Caco-2 (cell line): Measurements from ENCODE around the gene CPEB4. TPM values are rescaled to one million over a fixed set of nuclear protein-coding genes. Genes with fewer than 3 reads are reported as not detected.

Experiments
- BruUV-seq: library from RNA; stranded (reverse); fragments of 400-500 nt; replicated peaks from 2 replicates; lab custom pipeline; 2021; lab: Mats Ljungman, UMichigan
- CTCF ChIA-PET: fragments of 300-600 bp; sonication (Branson Sonifier 250); formaldehyde crosslinking; loops from one replicate; lab custom pipeline; 2022; ENCODE audit warnings: antibody characterized with exemption; lab: Charles Lee
- POLR2A ChIA-PET: fragments of 300-600 bp; sonication (Branson Sonifier 250); formaldehyde crosslinking; loops from one replicate; lab custom pipeline; 2022; ENCODE audit warnings: antibody characterized with exemption; lab: Charles Lee
- DNase-seq, 2 experiments: peaks; one replicate each; pipeline versions ENCODE4 v3.0.0 to v3.0.0-alpha.2; 2020 to 2022
- H3K27me3 ChIP-seq: replicated peaks from 2 replicates; pipeline ENCODE4 v1.6.0; 2011; ENCODE audit warnings: low read length; ENCODE audit not compliant: control insufficient read depth, insufficient read depth
- H3K36me3 ChIP-seq: 2 replicates; pipeline ENCODE4 v1.5.1; 2011; ENCODE audit warnings: low read length; ENCODE audit not compliant: control insufficient read depth, insufficient read depth
- H3K4me1 ChIP-seq: fragments of 250-450 bp; sonication (Bioruptor Pico); 2 replicates; pipeline ENCODE4 v1.5.1; 2020; ENCODE audit warnings: mild to moderate bottlenecking
- H3K4me3 ChIP-seq: 2 replicates; pipeline ENCODE4 v1.5.1; 2011; ENCODE audit warnings: low read depth, mild to moderate bottlenecking, control low read depth, low read length
- H3K9me3 ChIP-seq: fragments of 250-450 bp; sonication (Bioruptor Pico); 2 replicates; pipeline ENCODE4 v1.5.1; 2020; ENCODE audit warnings: mild to moderate bottlenecking, moderate library complexity
- H3K27ac Mint-ChIP-seq: one replicate; pipeline ENCODE4 v1.8.0; 2022; ENCODE audit warnings: mixed read lengths; ENCODE audit not compliant: unreplicated experiment
- H3K27me3 Mint-ChIP-seq: one replicate; pipeline ENCODE4 v1.8.0; 2022; ENCODE audit warnings: mixed read lengths; ENCODE audit not compliant: insufficient read depth, unreplicated experiment
- H3K36me3 Mint-ChIP-seq: one replicate; pipeline ENCODE4 v1.8.0; 2022; ENCODE audit warnings: mild to moderate bottlenecking, mixed read lengths; ENCODE audit not compliant: insufficient read depth, unreplicated experiment
- H3K4me1 Mint-ChIP-seq: one replicate; pipeline ENCODE4 v1.8.0; 2022; ENCODE audit warnings: low read depth, mixed read lengths; ENCODE audit not compliant: unreplicated experiment
- H3K4me3 Mint-ChIP-seq: one replicate; pipeline ENCODE4 v1.8.0; 2022; ENCODE audit warnings: mild to moderate bottlenecking, moderate library complexity, mixed read lengths; ENCODE audit not compliant: unreplicated experiment
- H3K9me3 Mint-ChIP-seq: one replicate; pipeline ENCODE4 v1.8.0; 2022; ENCODE audit warnings: mixed read lengths; ENCODE audit not compliant: unreplicated experiment
- intact Hi-C: fragments of 100-400 bp; cut with micrococcal nuclease; formaldehyde crosslinking; loops from one replicate; pipeline ENCODE4 v1.10.0; 2022; ENCODE audit not compliant: unreplicated experiment
- total RNA-seq: library from RNA; stranded (reverse); gene quantifications from 2 replicates; pipeline ENCODE4 v1.2.3, GENCODE V29; 2022
- TF ChIP-seq, protein P1 (sequence below), 2 experiments: fragments of 200-600 bp in 1 of 2; IDR thresholded peaks; 1 replicate in 1 of 2; 2 replicates in 1 of 2; pipeline versions ENCODE4 v1.5.1 to v1.8.0; 2011 to 2022; ENCODE audit warnings: antibody characterized with exemption in 1 of 2, control low read depth in 1 of 2, inconsistent platforms in 1 of 2, low read depth in 1 of 2, low read length in 1 of 2, mild to moderate bottlenecking in 1 of 2, moderate library complexity in 1 of 2; ENCODE audit not compliant: insufficient read depth in 1 of 2, severe bottlenecking in 1 of 2, unreplicated experiment in 1 of 2

The CPEB4 gene
- total RNA-seq, 1 experiment from 2014 or later: 25.1 TPM

DNA sequence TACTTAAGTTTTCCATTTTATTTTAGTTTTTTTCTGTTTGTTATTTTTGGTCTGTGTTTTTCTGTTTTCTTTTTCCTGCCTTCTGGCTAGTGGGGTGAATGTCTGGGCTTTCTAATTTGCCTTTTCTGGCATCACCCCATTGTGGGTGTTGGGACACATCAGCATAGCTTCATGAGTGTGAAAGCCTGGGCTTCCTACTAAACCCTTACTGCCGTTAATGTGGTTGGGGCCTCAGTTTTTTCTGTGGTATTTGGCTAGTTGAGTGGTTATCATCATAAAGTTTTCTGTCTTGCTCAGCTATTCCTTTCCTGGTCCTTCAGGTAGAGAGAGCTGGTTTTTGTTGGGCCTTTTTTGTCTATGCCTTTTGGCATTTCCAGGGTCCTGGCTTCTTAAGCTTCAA, 122.2 kb downstream of the CPEB4 start:
- Mint-ChIP-seq H3K27me3 (peaks cover 13% of the 10 kb centered on the region), H3K4me1 (no peaks in the 10 kb centered on the region)
- CTCF ChIA-PET: interaction anchor here (1.2 kb wide), 1 partner anchor 307 kb away, joined by 3 read pairs; no protein-coding TSS in a partner anchor

DNA sequence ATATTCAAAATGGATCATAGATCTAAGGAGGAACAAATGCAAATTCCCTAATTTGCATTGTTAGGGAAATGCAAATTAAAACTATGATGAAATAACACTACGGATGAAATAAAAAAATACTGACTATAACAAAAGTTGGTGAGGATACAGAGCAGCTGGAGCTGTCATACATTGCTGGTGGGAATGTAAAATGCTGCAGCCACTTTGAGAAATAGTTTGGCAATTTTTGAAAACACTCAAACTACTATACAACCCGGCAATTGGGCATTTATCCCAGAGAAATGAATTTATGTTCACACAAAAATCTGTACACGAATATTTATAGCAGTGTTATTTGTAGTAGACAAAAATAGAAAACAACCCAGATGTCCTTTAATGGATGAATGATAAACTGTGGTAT, 123.3 kb downstream of the CPEB4 start:
- BruUV-seq: no TSS peak

More for the DNA sequence above, 122.2 kb downstream of the CPEB4 start:
- TF ChIP-seq, protein P1, sequence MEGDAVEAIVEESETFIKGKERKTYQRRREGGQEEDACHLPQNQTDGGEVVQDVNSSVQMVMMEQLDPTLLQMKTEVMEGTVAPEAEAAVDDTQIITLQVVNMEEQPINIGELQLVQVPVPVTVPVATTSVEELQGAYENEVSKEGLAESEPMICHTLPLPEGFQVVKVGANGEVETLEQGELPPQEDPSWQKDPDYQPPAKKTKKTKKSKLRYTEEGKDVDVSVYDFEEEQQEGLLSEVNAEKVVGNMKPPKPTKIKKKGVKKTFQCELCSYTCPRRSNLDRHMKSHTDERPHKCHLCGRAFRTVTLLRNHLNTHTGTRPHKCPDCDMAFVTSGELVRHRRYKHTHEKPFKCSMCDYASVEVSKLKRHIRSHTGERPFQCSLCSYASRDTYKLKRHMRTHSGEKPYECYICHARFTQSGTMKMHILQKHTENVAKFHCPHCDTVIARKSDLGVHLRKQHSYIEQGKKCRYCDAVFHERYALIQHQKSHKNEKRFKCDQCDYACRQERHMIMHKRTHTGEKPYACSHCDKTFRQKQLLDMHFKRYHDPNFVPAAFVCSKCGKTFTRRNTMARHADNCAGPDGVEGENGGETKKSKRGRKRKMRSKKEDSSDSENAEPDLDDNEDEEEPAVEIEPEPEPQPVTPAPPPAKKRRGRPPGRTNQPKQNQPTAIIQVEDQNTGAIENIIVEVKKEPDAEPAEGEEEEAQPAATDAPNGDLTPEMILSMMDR (IDR thresholded peaks at IDR 0.05; ENCODE audit: insufficient read depth in 1 of 2, low read depth in 1 of 2, low read length in 1 of 2, severe bottlenecking in 1 of 2, unreplicated experiment in 1 of 2): no peak
- Histone ChIP-seq H3K27me3 (no peaks in the 10 kb centered on the region), H3K4me3 (no peak overlapping the region), H3K36me3 (no peaks in the 10 kb centered on the region), H3K4me1 (no peaks in the 10 kb centered on the region), H3K9me3 (no peaks in the 10 kb centered on the region)
- POLR2A ChIA-PET: no interaction called here
- intact Hi-C loops: no loop called here
- H3K9me3 Mint-ChIP-seq: no peaks in the 10 kb centered on the region
- no peak for DNase-seq
- no peak overlapping the region for H3K4me3 Mint-ChIP-seq
- no peak overlapping the region for H3K27ac Mint-ChIP-seq
- H3K36me3 Mint-ChIP-seq: no peaks in the 10 kb centered on the region
- no TSS peak for BruUV-seq

More for the DNA sequence above, 123.3 kb downstream of the CPEB4 start:
- Mint-ChIP-seq H3K27me3 (peaks cover 13% of the 10 kb centered on the region), H3K4me3 (no peak overlapping the region), H3K36me3 (no peaks in the 10 kb centered on the region), H3K9me3 (no peaks in the 10 kb centered on the region), H3K4me1 (no peaks in the 10 kb centered on the region), H3K27ac (no peak overlapping the region)
- no peak overlapping the region for H3K4me3 ChIP-seq
- TF ChIP-seq, protein P1 (IDR thresholded peaks at IDR 0.05; ENCODE audit: insufficient read depth in 1 of 2, low read depth in 1 of 2, low read length in 1 of 2, severe bottlenecking in 1 of 2, unreplicated experiment in 1 of 2): no peak
- no peaks in the 10 kb centered on the region for H3K36me3 ChIP-seq
- intact Hi-C loops: no loop called here
- no peaks in the 10 kb centered on the region for H3K27me3 ChIP-seq
- no peaks in the 10 kb centered on the region for H3K9me3 ChIP-seq
- ChIA-PET POLR2A (no interaction called here), CTCF (interaction anchor here (1.2 kb wide), 1 partner anchor 306 kb away, joined by 3 read pairs; no protein-coding TSS in a partner anchor)
- no peaks in the 10 kb centered on the region for H3K4me1 ChIP-seq
- no peak for DNase-seq

Other genes with a start within 250 kb of the CPEB4 start
- gene C5orf47, start 100.8 kb downstream of the CPEB4 start, total RNA-seq: 0.18 and 0.32 TPM in 2 replicates
- gene NSG2, start 157.4 kb downstream of the CPEB4 start, total RNA-seq: not detected in 2 replicates